ENCODE results near the gene CYSTM1.

DNA sequence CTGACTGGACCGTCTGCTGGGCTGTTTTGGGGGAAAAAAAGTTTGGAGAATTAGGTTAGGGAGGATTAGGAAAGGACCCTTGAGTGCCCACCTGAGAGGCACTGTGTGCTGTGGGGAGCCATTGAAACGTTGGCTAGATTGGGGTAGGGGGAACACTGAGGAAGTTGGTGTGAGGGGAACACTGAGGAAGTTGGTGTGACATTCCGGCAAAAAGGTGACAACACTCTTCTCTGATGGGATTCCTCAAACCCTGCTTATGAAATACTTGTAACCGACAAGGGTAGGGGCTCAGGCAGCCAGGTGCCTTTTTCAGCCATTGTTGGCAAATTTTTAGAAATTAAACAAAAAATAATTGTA lies 1.0 kb downstream of the CYSTM1 start:
- TF ChIP-seq, protein P1, sequence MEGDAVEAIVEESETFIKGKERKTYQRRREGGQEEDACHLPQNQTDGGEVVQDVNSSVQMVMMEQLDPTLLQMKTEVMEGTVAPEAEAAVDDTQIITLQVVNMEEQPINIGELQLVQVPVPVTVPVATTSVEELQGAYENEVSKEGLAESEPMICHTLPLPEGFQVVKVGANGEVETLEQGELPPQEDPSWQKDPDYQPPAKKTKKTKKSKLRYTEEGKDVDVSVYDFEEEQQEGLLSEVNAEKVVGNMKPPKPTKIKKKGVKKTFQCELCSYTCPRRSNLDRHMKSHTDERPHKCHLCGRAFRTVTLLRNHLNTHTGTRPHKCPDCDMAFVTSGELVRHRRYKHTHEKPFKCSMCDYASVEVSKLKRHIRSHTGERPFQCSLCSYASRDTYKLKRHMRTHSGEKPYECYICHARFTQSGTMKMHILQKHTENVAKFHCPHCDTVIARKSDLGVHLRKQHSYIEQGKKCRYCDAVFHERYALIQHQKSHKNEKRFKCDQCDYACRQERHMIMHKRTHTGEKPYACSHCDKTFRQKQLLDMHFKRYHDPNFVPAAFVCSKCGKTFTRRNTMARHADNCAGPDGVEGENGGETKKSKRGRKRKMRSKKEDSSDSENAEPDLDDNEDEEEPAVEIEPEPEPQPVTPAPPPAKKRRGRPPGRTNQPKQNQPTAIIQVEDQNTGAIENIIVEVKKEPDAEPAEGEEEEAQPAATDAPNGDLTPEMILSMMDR (IDR thresholded peaks at IDR 0.05) = no peak
- no peak for TF ChIP-seq POLR2A (IDR thresholded peaks at IDR 0.05)
